GM19397 (cell line): ENCODE results near the gene NRIP2.

Source experiments
- ATAC-seq: cut with Tn5 transposase; IDR thresholded peaks from one replicate; pipeline ENCODE4 v1.9.1; 2021; ENCODE audit warnings: mild to moderate bottlenecking, moderate library complexity; ENCODE audit not compliant: unreplicated experiment

Gene NRIP2

GRCh38 chr12:2776129-2776806 lies 58.6 kb downstream of the NRIP2 start:
- ATAC-seq = no peak

- ATAC-seq = no peak
These were observed 59.4 kb downstream of the NRIP2 start for GRCh38 chr12:2775431-2775830.
